ENCODE data around the gene CBARP. TPM values are rescaled to one million over a fixed set of nuclear protein-coding genes. Genes with fewer than 3 reads are reported as not detected.

CBARP gene
- total and polyA plus RNA-seq, 9 of the 15 experiments (the other 6 are each of a cell fraction or from before 2014, with no cell fraction given), result 0.03 to 8.9 (median 1.2) TPM; not detected in 1

DNA sequence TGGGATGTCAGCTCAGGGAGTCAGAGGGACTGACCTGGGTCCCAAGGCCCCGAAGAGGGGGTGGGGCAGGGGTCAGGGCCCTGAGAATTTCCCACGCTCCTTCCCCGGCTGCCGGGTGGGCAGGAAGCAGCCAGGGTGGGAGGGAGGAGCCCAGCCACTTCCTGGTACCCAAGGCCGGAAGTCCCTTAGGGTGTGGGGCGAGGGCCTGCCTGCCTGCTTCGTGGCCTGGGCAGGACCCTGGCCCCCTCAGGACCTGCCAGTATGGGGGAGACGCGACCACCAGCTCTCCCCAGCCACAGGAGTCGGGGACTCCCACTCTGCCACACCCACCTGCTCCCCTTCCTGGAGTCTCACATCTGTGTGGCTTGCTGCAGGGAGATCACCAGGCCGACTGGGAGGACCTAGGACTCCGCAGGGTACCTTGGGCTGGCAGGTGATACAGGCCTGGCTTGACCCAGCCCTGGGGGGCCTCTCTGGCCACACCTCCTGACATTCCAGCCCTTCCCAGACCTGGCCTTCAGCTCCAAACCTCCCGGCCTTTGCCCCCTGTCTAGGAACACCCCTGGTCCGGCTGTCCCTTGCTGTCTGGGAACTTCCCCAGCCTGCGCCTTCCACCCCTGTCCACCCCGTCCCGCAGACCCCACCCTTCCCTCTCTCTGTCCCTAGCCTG, 21.5 kb upstream of the CBARP start (continued):
- TF ChIP-seq, protein P1, sequence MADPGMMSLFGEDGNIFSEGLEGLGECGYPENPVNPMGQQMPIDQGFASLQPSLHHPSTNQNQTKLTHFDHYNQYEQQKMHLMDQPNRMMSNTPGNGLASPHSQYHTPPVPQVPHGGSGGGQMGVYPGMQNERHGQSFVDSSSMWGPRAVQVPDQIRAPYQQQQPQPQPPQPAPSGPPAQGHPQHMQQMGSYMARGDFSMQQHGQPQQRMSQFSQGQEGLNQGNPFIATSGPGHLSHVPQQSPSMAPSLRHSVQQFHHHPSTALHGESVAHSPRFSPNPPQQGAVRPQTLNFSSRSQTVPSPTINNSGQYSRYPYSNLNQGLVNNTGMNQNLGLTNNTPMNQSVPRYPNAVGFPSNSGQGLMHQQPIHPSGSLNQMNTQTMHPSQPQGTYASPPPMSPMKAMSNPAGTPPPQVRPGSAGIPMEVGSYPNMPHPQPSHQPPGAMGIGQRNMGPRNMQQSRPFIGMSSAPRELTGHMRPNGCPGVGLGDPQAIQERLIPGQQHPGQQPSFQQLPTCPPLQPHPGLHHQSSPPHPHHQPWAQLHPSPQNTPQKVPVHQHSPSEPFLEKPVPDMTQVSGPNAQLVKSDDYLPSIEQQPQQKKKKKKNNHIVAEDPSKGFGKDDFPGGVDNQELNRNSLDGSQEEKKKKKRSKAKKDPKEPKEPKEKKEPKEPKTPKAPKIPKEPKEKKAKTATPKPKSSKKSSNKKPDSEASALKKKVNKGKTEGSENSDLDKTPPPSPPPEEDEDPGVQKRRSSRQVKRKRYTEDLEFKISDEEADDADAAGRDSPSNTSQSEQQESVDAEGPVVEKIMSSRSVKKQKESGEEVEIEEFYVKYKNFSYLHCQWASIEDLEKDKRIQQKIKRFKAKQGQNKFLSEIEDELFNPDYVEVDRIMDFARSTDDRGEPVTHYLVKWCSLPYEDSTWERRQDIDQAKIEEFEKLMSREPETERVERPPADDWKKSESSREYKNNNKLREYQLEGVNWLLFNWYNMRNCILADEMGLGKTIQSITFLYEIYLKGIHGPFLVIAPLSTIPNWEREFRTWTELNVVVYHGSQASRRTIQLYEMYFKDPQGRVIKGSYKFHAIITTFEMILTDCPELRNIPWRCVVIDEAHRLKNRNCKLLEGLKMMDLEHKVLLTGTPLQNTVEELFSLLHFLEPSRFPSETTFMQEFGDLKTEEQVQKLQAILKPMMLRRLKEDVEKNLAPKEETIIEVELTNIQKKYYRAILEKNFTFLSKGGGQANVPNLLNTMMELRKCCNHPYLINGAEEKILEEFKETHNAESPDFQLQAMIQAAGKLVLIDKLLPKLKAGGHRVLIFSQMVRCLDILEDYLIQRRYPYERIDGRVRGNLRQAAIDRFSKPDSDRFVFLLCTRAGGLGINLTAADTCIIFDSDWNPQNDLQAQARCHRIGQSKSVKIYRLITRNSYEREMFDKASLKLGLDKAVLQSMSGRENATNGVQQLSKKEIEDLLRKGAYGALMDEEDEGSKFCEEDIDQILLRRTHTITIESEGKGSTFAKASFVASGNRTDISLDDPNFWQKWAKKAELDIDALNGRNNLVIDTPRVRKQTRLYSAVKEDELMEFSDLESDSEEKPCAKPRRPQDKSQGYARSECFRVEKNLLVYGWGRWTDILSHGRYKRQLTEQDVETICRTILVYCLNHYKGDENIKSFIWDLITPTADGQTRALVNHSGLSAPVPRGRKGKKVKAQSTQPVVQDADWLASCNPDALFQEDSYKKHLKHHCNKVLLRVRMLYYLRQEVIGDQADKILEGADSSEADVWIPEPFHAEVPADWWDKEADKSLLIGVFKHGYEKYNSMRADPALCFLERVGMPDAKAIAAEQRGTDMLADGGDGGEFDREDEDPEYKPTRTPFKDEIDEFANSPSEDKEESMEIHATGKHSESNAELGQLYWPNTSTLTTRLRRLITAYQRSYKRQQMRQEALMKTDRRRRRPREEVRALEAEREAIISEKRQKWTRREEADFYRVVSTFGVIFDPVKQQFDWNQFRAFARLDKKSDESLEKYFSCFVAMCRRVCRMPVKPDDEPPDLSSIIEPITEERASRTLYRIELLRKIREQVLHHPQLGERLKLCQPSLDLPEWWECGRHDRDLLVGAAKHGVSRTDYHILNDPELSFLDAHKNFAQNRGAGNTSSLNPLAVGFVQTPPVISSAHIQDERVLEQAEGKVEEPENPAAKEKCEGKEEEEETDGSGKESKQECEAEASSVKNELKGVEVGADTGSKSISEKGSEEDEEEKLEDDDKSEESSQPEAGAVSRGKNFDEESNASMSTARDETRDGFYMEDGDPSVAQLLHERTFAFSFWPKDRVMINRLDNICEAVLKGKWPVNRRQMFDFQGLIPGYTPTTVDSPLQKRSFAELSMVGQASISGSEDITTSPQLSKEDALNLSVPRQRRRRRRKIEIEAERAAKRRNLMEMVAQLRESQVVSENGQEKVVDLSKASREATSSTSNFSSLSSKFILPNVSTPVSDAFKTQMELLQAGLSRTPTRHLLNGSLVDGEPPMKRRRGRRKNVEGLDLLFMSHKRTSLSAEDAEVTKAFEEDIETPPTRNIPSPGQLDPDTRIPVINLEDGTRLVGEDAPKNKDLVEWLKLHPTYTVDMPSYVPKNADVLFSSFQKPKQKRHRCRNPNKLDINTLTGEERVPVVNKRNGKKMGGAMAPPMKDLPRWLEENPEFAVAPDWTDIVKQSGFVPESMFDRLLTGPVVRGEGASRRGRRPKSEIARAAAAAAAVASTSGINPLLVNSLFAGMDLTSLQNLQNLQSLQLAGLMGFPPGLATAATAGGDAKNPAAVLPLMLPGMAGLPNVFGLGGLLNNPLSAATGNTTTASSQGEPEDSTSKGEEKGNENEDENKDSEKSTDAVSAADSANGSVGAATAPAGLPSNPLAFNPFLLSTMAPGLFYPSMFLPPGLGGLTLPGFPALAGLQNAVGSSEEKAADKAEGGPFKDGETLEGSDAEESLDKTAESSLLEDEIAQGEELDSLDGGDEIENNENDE (IDR thresholded peaks at IDR 0.05; ENCODE audit: low read depth, low read length), result no peak
- TF ChIP-seq ZBTB34 (CRISPR knock-in tag; IDR thresholded peaks at IDR 0.05) (no peak), ZNF717 (CRISPR knock-in tag; IDR thresholded peaks at IDR 0.05) (no peak), ZNF445 (CRISPR knock-in tag; IDR thresholded peaks at IDR 0.05; ENCODE audit: low read depth) (no peak), HDAC2 (IDR thresholded peaks at IDR 0.05) (no peak), ADNP (tag; IDR thresholded peaks at IDR 0.05) (no peak), ZNF165 (CRISPR knock-in tag; IDR thresholded peaks at IDR 0.05; ENCODE audit: borderline replicate concordance) (no peak), ZNF347 (CRISPR knock-in tag; IDR thresholded peaks at IDR 0.05; ENCODE audit: low read depth) (no peak), ZHX1 (conservative IDR thresholded peaks at IDR 0.05; ENCODE audit: low read length) (no peak), STAT5B (CRISPR knock-in tag; IDR thresholded peaks at IDR 0.05) (no peak), YY1 (IDR thresholded peaks at IDR 0.05; ENCODE audit: borderline replicate concordance in 1 of 3, control insufficient read depth in 1 of 3, extremely low read depth in 1 of 3, insufficient read depth in 3 of 3, insufficient read length in 1 of 3, insufficient replicate concordance in 2 of 3, low read depth in 1 of 3, low read length in 2 of 3) (no peak), RFX7 (CRISPR knock-in tag; IDR thresholded peaks at IDR 0.05) (no peak)

Measured in K562 (cell line).